Psoas muscle (tissue), 8 donors: Measurements from ENCODE around the gene SMIM13. TPM values are rescaled to one million over a fixed set of nuclear protein-coding genes. Genes with fewer than 3 reads are reported as not detected.

Experiments used
- ATAC-seq, 4 donors: fragments of 200-7000 bp; cut with Tn5 transposase; one replicate each; pipeline ENCODE4 v1.9.1; 2020; ENCODE audit warnings: moderate library complexity in 3 of 4, mild to moderate bottlenecking in 2 of 4
- DNase-seq, 2 donors: peaks; one replicate each; pipeline ENCODE4 v3.0.0-alpha.2; 2020
- H3K27ac ChIP-seq: fragments of 200-600 bp; one replicate; pipeline ENCODE4 v1.8.0; 2022
- H3K27me3 ChIP-seq, 3 donors: fragments of 200-600 bp in 1 of 3; one replicate each; pipeline versions ENCODE4 v1.6.1 to v1.8.0; 2013 to 2022; ENCODE audit warnings: low read length in 2 of 3, mild to moderate bottlenecking in 2 of 3, moderate library complexity in 1 of 3; ENCODE audit not compliant: insufficient read depth in 3 of 3
- H3K36me3 ChIP-seq, 2 donors: fragments of 200-600 bp in 1 of 2; one replicate each; pipeline versions ENCODE4 v1.6.1 to v1.8.0; 2013 to 2022; ENCODE audit warnings: low read depth in 1 of 2, mild to moderate bottlenecking in 1 of 2, moderate library complexity in 1 of 2; ENCODE audit not compliant: insufficient read depth in 1 of 2
- H3K4me1 ChIP-seq: fragments of 200-600 bp; one replicate; pipeline ENCODE4 v1.8.0; 2022
- H3K4me3 ChIP-seq: fragments of 200-600 bp; one replicate; pipeline ENCODE4 v1.8.0; 2022; ENCODE audit warnings: mild to moderate bottlenecking
- H3K9me3 ChIP-seq: fragments of 200-600 bp; one replicate; pipeline ENCODE4 v1.8.0; 2022
- CTCF ChIP-seq: fragments of 200-600 bp; IDR thresholded peaks from one replicate; pipeline ENCODE4 v1.8.0; 2022; ENCODE audit warnings: antibody characterized with exemption
- WGBS, 3 donors: extraction: QIAGEN DNeasy Blood & Tissue Kit; methylation state at CpG; one replicate each; pipeline versions ENCODE4 v1.1.6 to v1.1.7; 2013; 5-methylcytosine and 5-hydroxymethylcytosine counted together
- intact Hi-C, 2 donors: fragments of 100-400 bp; cut with DNase I; formaldehyde crosslinking; loops; one replicate each; pipeline versions ENCODE4 v1.11.0 to v1.14.2; 2022
- polyA plus RNA-seq, 3 donors: library from polyadenylated mRNA; stranded (reverse); fragments of 200-250 nt; gene quantifications; one replicate each; pipeline ENCODE4 v1.2.3, GENCODE V29; 2013
- total RNA-seq, 4 donors: library from RNA; stranded (reverse); fragmentation: NEBNext Ultra II Directional in 2 of 4; extraction: Animal tissue kit (Norgen Biotek cat#: 25700) in 2 of 4; gene quantifications; one replicate each; pipeline versions ENCODE4 v1.2.1 to v1.2.4, GENCODE V29; 2021 to 2023
- donor health status: healthy with polysubstance abuse.
- donor health status: DM: no; HTN: no; CAD: no; lungs with moderate emphysema.
- donor health status: Bipolar disorder and iron deficiency.
- donor health status: healthy.
- donor health status: DM: yes; HTN: yes; CAD: no.
- donor health status: DM: no; HTN: no; CAD: no.
- donor health status: DM: no; HTN: no; CAD: no.
- donor health status: DM: yes; HTN: yes; CAD: no.

The SMIM13 gene
- total and polyA plus RNA-seq, 7 donors, result 5.6 to 19.1 (median 10.5) TPM

DNA sequence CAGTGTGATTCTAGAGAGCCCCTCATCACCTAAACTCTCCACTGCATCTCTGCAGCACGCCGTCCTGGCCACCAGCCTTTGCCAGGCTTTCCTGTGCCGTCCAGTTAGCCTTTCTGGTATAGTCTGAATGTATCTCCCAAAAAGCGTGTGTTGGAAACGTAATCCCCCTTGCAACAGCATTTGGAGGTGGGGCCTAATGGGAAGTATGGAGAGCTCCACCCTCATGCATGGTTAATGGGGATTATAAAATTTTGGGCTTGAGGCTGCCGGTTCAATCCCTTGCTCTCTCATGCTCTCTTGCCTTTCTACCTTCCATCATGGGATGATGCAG is 85.4 kb downstream of the SMIM13 start:
- intact Hi-C loops, result loop anchor here in 1 of 2 donors (10.0 kb wide), 1 partner anchor 316 kb away; no protein-coding TSS in a partner anchor
- 72 to 93% (median 91%) methylated on average over 6 of the region's 6 CpGs for WGBS, 3 donors
- TF ChIP-seq CTCF, result no peak
- no peaks in the 10 kb centered on the region for H3K4me1 ChIP-seq
- H3K4me3 ChIP-seq, result no peak overlapping the region
- H3K27me3 ChIP-seq, result no peaks in the 10 kb centered on the region
- no peak for ATAC-seq
- no peak overlapping the region for H3K27ac ChIP-seq
- no peak for DNase-seq
- no peaks in the 10 kb centered on the region for H3K9me3 ChIP-seq
- H3K36me3 ChIP-seq, result peaks cover 0 to 2% of the 10 kb centered on the region in 2 donors

- H3K27me3 ChIP-seq, result no peaks in the 10 kb centered on the region
- no peak for ATAC-seq
- WGBS, 3 donors, result 66 to 72% (median 68%) methylated on average over 8 of the region's 8 CpGs
- intact Hi-C loops, result loop anchor here in 1 of 2 donors (10.0 kb wide), 1 partner anchor 315 kb away; no protein-coding TSS in a partner anchor
- no peaks in the 10 kb centered on the region for H3K4me1 ChIP-seq
- peaks cover 0 to 7% of the 10 kb centered on the region in 2 donors for H3K36me3 ChIP-seq
- TF ChIP-seq CTCF, result no peak
- H3K9me3 ChIP-seq, result no peaks in the 10 kb centered on the region
- no peak overlapping the region for H3K27ac ChIP-seq
- no peak overlapping the region for H3K4me3 ChIP-seq
- no peak for DNase-seq
Measured at GRCh38 chr6:11179419-11180202, 86.0 kb downstream of the SMIM13 start.

DNA sequence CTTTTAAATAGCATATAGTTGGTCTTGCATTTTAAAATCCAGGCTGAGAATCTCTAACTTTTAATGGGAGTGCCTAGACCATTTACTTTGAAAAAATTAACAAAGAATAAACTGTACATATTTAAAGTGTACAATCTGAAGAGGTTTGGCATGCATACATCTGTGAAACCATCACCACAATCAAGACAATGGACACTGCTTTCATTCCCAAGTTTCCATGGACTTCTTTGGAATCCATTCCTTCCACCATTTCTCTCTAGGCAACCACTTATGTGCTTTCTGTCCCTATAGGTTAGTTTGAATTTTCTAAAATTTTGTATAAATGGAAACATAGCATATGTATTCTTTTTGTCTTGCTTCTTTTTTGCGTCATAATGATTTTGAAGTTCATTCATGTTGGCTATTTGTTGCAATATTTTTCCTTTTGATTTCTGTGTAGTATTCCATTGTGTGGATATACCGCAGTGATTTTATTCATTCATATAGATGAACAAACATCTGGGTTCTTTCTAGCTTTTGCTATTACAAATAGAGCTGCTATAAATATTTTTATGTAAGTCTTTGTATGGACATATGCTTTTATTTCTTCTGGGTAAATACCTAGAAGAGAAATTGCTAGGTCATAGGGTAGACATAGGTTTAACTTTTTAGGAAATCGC is 88.0 kb downstream of the SMIM13 start:
- Histone ChIP-seq H3K4me3 (no peak overlapping the region), H3K9me3 (no peaks in the 10 kb centered on the region), H3K27me3 (no peaks in the 10 kb centered on the region), H3K4me1 (no peaks in the 10 kb centered on the region), H3K27ac (no peak overlapping the region), H3K36me3 (peaks cover 0 to 27% of the 10 kb centered on the region in 2 donors)
- intact Hi-C loops, result no loop called here
- 97 to 98% (median 98%) methylated on average over 3 of the region's 3 CpGs for WGBS, 3 donors
- DNase-seq, result no peak
- no peak for ATAC-seq
- no peak for TF ChIP-seq CTCF

DNA sequence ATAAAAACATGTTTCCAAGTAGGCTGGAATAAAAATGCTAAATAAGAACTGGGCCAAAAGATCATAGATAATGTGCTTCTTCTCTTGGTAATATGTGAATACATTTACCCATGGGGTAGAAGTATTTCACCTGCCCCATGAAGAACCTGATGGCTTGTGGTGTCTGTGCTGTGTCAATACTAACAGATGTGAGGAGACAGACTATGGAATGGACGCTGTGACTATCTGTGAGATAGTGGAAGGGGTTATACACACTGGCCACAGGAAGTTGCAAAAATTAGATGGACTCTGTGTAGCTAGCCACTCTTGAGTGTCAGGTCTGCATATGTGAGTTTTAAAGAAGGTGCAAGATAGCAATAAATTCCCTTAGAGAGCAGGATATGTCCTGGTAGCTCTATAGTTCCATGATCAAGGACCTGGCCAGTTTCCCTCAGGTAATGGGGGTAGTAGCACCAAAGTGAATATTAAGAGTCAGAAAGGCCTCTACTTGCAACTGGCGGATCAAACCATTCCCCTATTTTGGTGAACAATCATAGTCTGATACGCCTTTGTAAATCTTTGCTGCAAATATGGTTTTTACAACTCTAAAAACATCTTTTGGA is 90.2 kb downstream of the SMIM13 start:
- no peak for TF ChIP-seq CTCF
- DNase-seq, result no peak

More for the DNA sequence above, 90.2 kb downstream of the SMIM13 start:
- Histone ChIP-seq H3K27ac (no peak overlapping the region), H3K4me1 (no peaks in the 10 kb centered on the region), H3K9me3 (no peaks in the 10 kb centered on the region), H3K4me3 (no peak overlapping the region), H3K36me3 (peaks cover 3 to 45% of the 10 kb centered on the region in 2 donors), H3K27me3 (no peaks in the 10 kb centered on the region)
- no peak for ATAC-seq
- intact Hi-C loops, result no loop called here
- WGBS, 3 donors, result 93% methylated on average over 3 of the region's 3 CpGs
